Right atrium auricular region (tissue), 2 donors: ENCODE results near the gene ZNF143. TPM values are rescaled to one million over a fixed set of nuclear protein-coding genes. Genes with fewer than 3 reads are reported as not detected.
A peak's percentile ranks its signal among the peaks of the same experiment; 100 is the strongest.

Experiments
- DNase-seq: peaks from one replicate; pipeline ENCODE4 v3.0.0-alpha.2; 2019; ENCODE audit warnings: low spot score
- H3K27ac ChIP-seq, 2 donors: fragments of 200-600 bp; sonication (generic); 1 replicate in 1 of 2; 2 replicates in 1 of 2; pipeline ENCODE4 v1.5.1; 2016 to 2019
- H3K27me3 ChIP-seq, 2 donors: fragments of 200-600 bp; sonication (generic); one replicate each; pipeline versions ENCODE4 v1.5.1 to v1.6.0; 2017 to 2019
- H3K36me3 ChIP-seq: fragments of 200-600 bp; sonication (generic); one replicate; pipeline ENCODE4 v1.5.1; 2016
- H3K4me1 ChIP-seq, 2 donors: fragments of 200-600 bp; sonication (generic); one replicate each; pipeline versions ENCODE4 v1.5.1 to v1.6.0; 2017 to 2019
- H3K4me3 ChIP-seq, 2 donors: fragments of 200-600 bp; sonication (generic); 1 replicate in 1 of 2; 2 replicates in 1 of 2; pipeline ENCODE4 v1.5.1; 2017 to 2019; ENCODE audit warnings: mild to moderate bottlenecking in 1 of 2, moderate library complexity in 1 of 2
- H3K9me3 ChIP-seq, 2 donors: fragments of 200-600 bp; sonication (generic); one replicate each; pipeline ENCODE4 v1.5.1; 2019
- total RNA-seq, 2 donors: library from RNA; depleted of rRNA; stranded (reverse); fragments of >200 nt; gene quantifications; one replicate each; pipeline ENCODE4 v1.1.0, GENCODE V29; 2016
- TF ChIP-seq, protein P1 (sequence below), 2 donors: fragments of 200-600 bp; sonication (generic); IDR thresholded peaks; one replicate each; pipeline ENCODE4 v1.5.1; 2019; ENCODE audit warnings: antibody characterized with exemption in 2 of 2

The ZNF143 gene
- total RNA-seq, 2 donors from 2014 or later, result 19.0 to 22.8 TPM

- TF ChIP-seq, protein P1, sequence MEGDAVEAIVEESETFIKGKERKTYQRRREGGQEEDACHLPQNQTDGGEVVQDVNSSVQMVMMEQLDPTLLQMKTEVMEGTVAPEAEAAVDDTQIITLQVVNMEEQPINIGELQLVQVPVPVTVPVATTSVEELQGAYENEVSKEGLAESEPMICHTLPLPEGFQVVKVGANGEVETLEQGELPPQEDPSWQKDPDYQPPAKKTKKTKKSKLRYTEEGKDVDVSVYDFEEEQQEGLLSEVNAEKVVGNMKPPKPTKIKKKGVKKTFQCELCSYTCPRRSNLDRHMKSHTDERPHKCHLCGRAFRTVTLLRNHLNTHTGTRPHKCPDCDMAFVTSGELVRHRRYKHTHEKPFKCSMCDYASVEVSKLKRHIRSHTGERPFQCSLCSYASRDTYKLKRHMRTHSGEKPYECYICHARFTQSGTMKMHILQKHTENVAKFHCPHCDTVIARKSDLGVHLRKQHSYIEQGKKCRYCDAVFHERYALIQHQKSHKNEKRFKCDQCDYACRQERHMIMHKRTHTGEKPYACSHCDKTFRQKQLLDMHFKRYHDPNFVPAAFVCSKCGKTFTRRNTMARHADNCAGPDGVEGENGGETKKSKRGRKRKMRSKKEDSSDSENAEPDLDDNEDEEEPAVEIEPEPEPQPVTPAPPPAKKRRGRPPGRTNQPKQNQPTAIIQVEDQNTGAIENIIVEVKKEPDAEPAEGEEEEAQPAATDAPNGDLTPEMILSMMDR (IDR thresholded peaks at IDR 0.05), result no peak
- peaks cover 0 to 15% of the 10 kb centered on the region in 2 donors for H3K4me1 ChIP-seq
- no peaks in the 10 kb centered on the region for H3K27me3 ChIP-seq
- no peaks in the 10 kb centered on the region for H3K36me3 ChIP-seq
- H3K9me3 ChIP-seq, result peaks cover 0 to 10% of the 10 kb centered on the region in 2 donors
- DNase-seq, result no peak
- no peak overlapping the region for H3K27ac ChIP-seq
- H3K4me3 ChIP-seq, result no peak overlapping the region
Measured at GRCh38 chr11:9561279-9561982, 100.6 kb downstream of the ZNF143 start.

DNA sequence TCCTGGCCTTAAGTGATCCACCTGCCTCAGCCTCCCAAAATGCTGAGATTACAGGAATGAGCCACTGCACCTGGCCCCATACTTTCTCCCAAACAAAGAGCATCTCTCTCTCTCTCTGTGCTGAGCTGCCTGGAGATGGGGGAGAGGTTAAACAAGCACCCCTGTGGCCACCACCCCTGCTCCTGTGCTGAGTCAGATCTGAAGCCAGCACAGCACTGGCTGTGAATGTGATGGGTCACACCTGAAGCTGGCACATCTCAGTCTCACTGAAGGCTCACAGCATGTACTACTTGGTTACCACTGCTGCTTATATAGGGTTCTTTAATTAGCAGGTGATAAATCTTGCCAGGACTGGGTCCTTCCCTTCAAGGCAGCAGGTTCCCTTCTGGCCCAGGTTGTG lies 101.9 kb downstream of the ZNF143 start:
- peaks cover 0 to 10% of the 10 kb centered on the region in 2 donors for H3K9me3 ChIP-seq
- peaks cover 0 to 28% of the 10 kb centered on the region in 2 donors for H3K4me1 ChIP-seq
- no peak overlapping the region for H3K4me3 ChIP-seq
- H3K36me3 ChIP-seq, result no peaks in the 10 kb centered on the region
- H3K27ac ChIP-seq, result no peak overlapping the region
- TF ChIP-seq, protein P1 (IDR thresholded peaks at IDR 0.05), result no peak
- no peaks in the 10 kb centered on the region for H3K27me3 ChIP-seq
- no peak for DNase-seq

DNA sequence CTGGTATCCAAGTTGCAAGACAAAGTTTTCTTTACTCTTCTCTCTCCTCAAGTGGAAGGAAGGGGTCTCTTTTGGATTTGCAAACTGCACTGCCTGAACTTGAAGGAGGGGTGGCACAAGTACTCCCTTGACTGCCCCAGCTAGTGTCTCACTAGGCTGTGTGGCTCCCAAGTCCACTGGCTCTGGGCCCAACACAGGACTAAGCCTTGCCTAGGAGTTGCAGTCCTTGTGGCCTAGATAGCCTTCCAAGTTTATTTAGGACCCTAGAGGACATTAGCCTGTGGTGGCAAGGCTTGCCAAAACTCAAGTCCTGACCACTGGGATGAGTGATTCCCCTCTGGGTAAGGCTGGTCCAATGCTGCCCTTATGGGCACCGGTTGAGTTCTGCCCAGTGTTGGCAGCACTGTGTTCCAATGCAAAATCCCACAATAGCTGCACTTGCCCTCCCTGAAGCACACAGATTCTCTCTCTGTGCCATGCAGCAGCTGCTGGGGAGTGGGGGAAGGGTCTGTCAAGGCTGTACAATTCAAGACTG lies 102.5 kb downstream of the ZNF143 start:
- Histone ChIP-seq H3K36me3 (no peaks in the 10 kb centered on the region), H3K4me1 (peaks cover 0 to 34% of the 10 kb centered on the region in 2 donors), H3K27me3 (no peaks in the 10 kb centered on the region), H3K27ac (peak overlapping the region in 1 of 2 donors; percentile 28), H3K4me3 (no peak overlapping the region), H3K9me3 (peaks cover 0 to 10% of the 10 kb centered on the region in 2 donors)
- DNase-seq, result no peak
- TF ChIP-seq, protein P1 (IDR thresholded peaks at IDR 0.05), result no peak

DNA sequence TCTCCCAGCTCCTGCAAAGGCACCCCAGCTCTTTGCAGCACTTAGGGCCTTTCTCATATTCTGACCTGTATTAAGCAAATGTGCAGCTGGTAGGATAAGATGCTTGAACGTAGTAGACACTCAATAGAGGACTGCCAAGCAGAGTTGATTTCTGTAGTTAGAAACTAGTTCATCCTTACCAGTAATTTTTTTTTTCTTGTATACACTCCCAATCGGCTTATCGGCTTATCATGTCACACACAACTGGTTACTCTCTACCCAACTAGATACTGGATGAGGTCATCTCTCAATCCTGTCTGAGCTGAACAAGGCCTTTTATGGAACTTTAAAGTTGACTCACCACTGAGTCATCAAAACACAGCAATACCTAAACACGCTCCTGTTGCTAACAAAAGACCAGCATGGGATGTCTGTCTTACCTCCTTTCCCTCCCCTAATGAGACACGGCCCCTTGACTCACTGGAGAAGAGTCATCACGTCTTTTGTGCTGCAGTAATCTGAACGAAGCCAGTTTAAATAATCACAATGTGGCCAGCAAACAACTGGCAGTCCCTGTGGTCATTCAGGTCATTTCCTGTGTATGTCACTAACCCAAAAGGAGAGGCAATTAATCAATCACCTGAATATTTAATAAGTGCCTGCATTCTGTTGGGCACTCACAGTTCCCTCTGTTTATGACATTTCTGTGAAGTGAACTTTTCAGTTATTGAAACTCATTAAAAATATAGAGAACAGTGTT lies 105.2 kb downstream of the ZNF143 start:
- Histone ChIP-seq H3K4me3 (no peak overlapping the region), H3K36me3 (no peaks in the 10 kb centered on the region), H3K9me3 (peaks cover 0 to 8% of the 10 kb centered on the region in 2 donors), H3K27me3 (no peaks in the 10 kb centered on the region), H3K27ac (peak overlapping the region; percentile 89 to 99), H3K4me1 (peaks cover 0 to 52% of the 10 kb centered on the region in 2 donors)
- TF ChIP-seq, protein P1 (IDR thresholded peaks at IDR 0.05), result no peak
- peak; percentile 89 for DNase-seq

GRCh38 chr11:9566561-9567063 lies 105.8 kb downstream of the ZNF143 start:
- Histone ChIP-seq H3K4me3 (no peak overlapping the region), H3K27me3 (no peaks in the 10 kb centered on the region), H3K9me3 (peaks cover 0 to 2% of the 10 kb centered on the region in 2 donors), H3K36me3 (no peaks in the 10 kb centered on the region), H3K27ac (peak overlapping the region; percentile 89 to 99), H3K4me1 (peaks cover 0 to 52% of the 10 kb centered on the region in 2 donors)
- TF ChIP-seq, protein P1 (IDR thresholded peaks at IDR 0.05), result no peak
- DNase-seq, result no peak
